DND-41 (cell line): Measurements from ENCODE around the gene METAP1D.

Experiments used
- ATAC-seq: fragments of 200-7000 bp; cut with Tn5 transposase; 3 replicates; pipeline ENCODE4 v1.9.1; 2021; ENCODE audit warnings: low read depth; ENCODE audit not compliant: insufficient read depth
- DNase-seq: peaks from one replicate; pipeline ENCODE4 v3.0.0-alpha.2; 2020
- H2AFZ ChIP-seq: 2 replicates; pipeline ENCODE4 v1.6.0; 2012; ENCODE audit warnings: low read depth, low read length
- H3K27ac ChIP-seq: 2 replicates; pipeline ENCODE4 v1.5.1; 2012; ENCODE audit warnings: low read length, inconsistent platforms
- H3K27me3 ChIP-seq: fragments of 200-600 bp; sonication (generic); 2 replicates; pipeline ENCODE4 v1.6.0; 2012; ENCODE audit warnings: low read length, mild to moderate bottlenecking, inconsistent platforms; ENCODE audit not compliant: insufficient read depth, poor library complexity
- H3K36me3 ChIP-seq: 2 replicates; pipeline ENCODE4 v1.5.1; 2012; ENCODE audit warnings: low read length, inconsistent platforms; ENCODE audit not compliant: insufficient read depth
- H3K4me1 ChIP-seq: 2 replicates; pipeline ENCODE4 v1.5.1; 2012; ENCODE audit warnings: mild to moderate bottlenecking, low read length; ENCODE audit not compliant: insufficient read depth
- H3K4me2 ChIP-seq: 2 replicates; pipeline ENCODE4 v1.6.0; 2012; ENCODE audit warnings: mild to moderate bottlenecking, moderate library complexity, low read length, inconsistent platforms; ENCODE audit not compliant: insufficient read depth
- H3K4me3 ChIP-seq, 2 experiments: fragments of 200-600 bp in 1 of 2; shearing (Covaris generic) in 1 of 2; 2 replicates each; pipeline ENCODE4 v1.5.1; 2012 to 2016; ENCODE audit warnings: inconsistent platforms in 2 of 2, low read length in 2 of 2, mild to moderate bottlenecking in 2 of 2, low read depth in 1 of 2, moderate library complexity in 1 of 2
- H3K79me2 ChIP-seq: 2 replicates; pipeline ENCODE4 v1.6.0; 2012; ENCODE audit warnings: low read length, inconsistent platforms; ENCODE audit not compliant: insufficient read depth
- H3K9ac ChIP-seq: 2 replicates; pipeline ENCODE4 v1.6.0; 2012; ENCODE audit warnings: low read depth, mild to moderate bottlenecking, inconsistent platforms, low read length, moderate library complexity
- H3K9me3 ChIP-seq: 2 replicates; pipeline ENCODE4 v1.5.1; 2012; ENCODE audit warnings: low read length, moderate library complexity, mild to moderate bottlenecking, inconsistent platforms; ENCODE audit not compliant: insufficient read depth, severe bottlenecking
- H4K20me1 ChIP-seq: 2 replicates; pipeline ENCODE4 v1.6.0; 2012; ENCODE audit warnings: low read length; ENCODE audit not compliant: insufficient read depth
- CTCF ChIP-seq: IDR thresholded peaks from 2 replicates; pipeline ENCODE4 v1.5.1; 2012; ENCODE audit warnings: borderline replicate concordance, low read length, moderate library complexity, mild to moderate bottlenecking; ENCODE audit not compliant: poor library complexity, severe bottlenecking; ENCODE audit errors: extremely low read depth
- EZH2 ChIP-seq: IDR thresholded peaks from 3 replicates; pipeline ENCODE4 v1.6.1; 2012; ENCODE audit warnings: borderline replicate concordance, low read depth, mild to moderate bottlenecking, moderate library complexity, low read length, inconsistent platforms; ENCODE audit not compliant: severe bottlenecking

METAP1D gene

DNA sequence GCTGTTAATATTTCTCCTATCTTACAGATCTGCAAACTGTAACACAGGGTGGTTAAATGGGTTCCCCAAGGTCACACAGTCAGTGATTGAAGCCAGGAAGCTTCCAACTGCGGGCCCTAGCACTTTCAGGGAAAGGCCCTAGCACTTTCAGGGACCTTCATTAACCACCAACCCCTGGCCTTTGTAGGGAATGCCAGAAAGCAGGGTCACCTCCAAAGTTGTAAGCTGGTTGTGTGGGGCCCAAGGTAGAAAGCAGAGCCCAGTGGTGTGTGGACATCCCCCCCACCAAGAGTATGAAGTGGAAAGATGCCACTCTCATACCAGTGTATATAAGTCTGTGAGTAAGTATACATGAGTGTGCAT, 98.5 kb downstream of the METAP1D start:
- no peak overlapping the region for H2AFZ ChIP-seq
- no peak for DNase-seq
- no peak overlapping the region for H3K4me3 ChIP-seq
- peaks cover 10% of the 10 kb centered on the region; the same call in 1 of the 2 replicates for H4K20me1 ChIP-seq
- no peak for TF ChIP-seq EZH2
- no peak for TF ChIP-seq CTCF
- no peaks in the 10 kb centered on the region for H3K36me3 ChIP-seq
- H3K27ac ChIP-seq: no peak overlapping the region
- peaks cover 48% of the 10 kb centered on the region for H3K27me3 ChIP-seq
- ATAC-seq: no peak
- H3K9me3 ChIP-seq: no peaks in the 10 kb centered on the region
- no peaks in the 10 kb centered on the region for H3K79me2 ChIP-seq
- H3K4me2 ChIP-seq: no peak overlapping the region
- H3K9ac ChIP-seq: no peak overlapping the region
- peaks cover 44% of the 10 kb centered on the region for H3K4me1 ChIP-seq

- Histone ChIP-seq H3K9me3 (no peaks in the 10 kb centered on the region), H2AFZ (no peak overlapping the region), H3K27me3 (peaks cover 44% of the 10 kb centered on the region), H3K9ac (no peak overlapping the region), H3K27ac (no peak overlapping the region), H3K4me3 (no peak overlapping the region), H3K4me2 (no peak overlapping the region), H3K4me1 (peaks cover 50% of the 10 kb centered on the region), H4K20me1 (peaks cover 10% of the 10 kb centered on the region; the same call in 1 of the 2 replicates), H3K79me2 (no peaks in the 10 kb centered on the region), H3K36me3 (no peaks in the 10 kb centered on the region)
- no peak for DNase-seq
- ATAC-seq: no peak
- no peak for TF ChIP-seq CTCF
- TF ChIP-seq EZH2: no peak
These were observed 99.1 kb downstream of the METAP1D start for GRCh38 chr2:172098650-172099471.

- Histone ChIP-seq H4K20me1 (peaks cover 10% of the 10 kb centered on the region; the same call in 1 of the 2 replicates), H3K27me3 (peaks cover 42% of the 10 kb centered on the region), H3K27ac (no peak overlapping the region), H3K4me2 (no peak overlapping the region), H3K79me2 (no peaks in the 10 kb centered on the region), H2AFZ (no peak overlapping the region), H3K36me3 (no peaks in the 10 kb centered on the region), H3K9ac (no peak overlapping the region), H3K9me3 (no peaks in the 10 kb centered on the region), H3K4me3 (no peak overlapping the region), H3K4me1 (peaks cover 53% of the 10 kb centered on the region)
- TF ChIP-seq CTCF (no peak), EZH2 (no peak)
- no peak for DNase-seq
- no peak for ATAC-seq
These were observed 99.8 kb downstream of the METAP1D start for GRCh38 chr2:172099472-172100079.
